ENCODE results near the gene BCL2L12.

The BCL2L12 gene

DNA sequence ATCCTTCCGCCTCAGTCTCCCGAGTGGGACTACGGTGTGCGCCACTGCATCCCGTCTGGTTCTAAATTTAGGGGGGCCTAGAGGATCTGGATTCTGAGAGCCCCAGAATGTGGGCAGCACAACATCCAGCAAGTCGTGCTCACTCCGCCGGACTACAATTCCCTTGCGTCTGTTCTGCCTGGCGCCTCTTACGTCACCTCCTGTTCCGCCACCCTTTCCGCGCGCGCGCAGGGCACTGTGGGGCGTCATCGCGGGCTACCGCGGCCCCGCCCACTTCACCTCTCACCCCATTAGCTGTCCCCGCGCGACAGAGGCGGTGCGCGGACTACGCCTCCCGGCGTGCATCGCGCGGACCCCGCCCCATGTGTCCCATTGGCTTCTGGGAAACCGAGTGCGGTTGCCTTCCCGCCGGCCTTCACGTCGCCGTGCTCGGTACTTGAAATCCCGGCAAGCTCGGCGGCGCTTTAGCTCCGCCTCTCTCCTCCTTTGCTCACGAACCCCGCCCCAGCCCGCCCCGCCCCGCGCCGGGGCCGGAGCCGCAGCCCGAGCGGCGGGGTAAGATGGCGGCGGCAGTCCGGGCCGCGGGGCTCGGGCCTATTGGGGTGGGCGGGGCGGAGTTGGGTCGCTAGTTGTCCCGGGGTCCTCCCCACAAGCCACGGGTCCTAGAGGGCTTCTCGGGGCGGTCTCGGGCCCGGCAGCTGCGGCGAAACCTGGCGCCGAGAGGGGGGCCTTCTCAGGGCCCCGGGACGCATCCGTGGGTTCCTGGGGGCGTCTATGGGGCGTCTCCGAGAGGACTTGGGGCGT lies 23.8 kb upstream of the BCL2L12 start, which contains the start of gene SCAF1:
Gene SCAF1 (plus strand): TSS at position 522 of the 804 bp plus-strand sequence. CDS start 2,818 bp downstream, outside the sequence.
- DNase-seq (ENCODE audit: low read depth in 1 of 2, low spot score in 1 of 2) = peak; percentile 98

DNA sequence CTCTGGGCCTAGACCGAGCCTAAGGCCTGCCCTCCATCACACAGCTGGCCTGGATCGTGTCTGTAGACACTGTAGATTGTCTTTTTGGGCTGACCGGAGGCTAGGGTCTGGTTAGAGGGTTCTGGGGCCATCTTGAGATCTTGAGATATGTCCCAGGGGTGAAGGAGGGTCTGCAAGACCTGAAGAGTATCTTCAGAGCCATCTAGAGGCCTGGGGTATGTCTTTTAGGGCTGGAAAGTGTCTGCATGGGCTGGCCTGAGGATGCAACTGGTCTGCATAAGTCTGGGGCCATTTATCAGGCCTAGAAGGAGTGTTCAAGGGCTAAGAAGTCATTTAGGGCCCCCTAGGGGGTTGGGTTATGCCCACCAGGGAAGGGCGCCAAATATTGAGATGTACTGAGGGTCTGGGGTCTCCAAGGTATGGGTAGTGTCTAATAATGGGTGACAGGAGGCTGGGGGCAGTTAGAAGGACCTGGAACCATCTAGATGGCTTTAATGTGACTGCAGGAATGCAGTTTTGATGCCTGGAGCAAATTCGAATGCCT lies 23.2 kb upstream of the BCL2L12 start:
- no peak for DNase-seq (ENCODE audit: low read depth in 1 of 2, low spot score in 1 of 2)

- no peak for DNase-seq (ENCODE audit: low read depth in 1 of 2, low spot score in 1 of 2)
Measured at GRCh38 chr19:49643466-49643865, 22.3 kb upstream of the BCL2L12 start.

DNA sequence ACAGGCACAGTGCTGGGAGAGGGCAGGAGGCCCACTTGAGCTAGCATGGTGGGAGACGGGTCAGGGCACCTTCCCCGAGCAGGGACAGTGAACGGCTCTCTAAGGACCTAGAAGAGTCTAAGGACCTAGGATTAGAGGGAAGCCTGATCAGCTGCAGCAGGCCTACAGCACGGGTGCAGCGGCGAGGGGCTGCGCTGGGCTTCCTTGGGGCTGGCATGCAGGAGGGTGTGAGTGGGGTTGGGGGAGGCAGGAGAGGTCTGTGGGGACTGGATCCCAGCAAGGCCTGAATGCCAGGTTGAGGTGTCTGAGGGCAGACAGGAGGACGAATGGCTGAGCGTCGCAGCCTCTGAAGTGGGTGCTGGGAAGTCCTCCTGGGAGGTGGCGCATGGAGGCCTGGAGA lies 20.1 kb upstream of the BCL2L12 start:
- DNase-seq (ENCODE audit: low read depth in 1 of 2, low spot score in 1 of 2) = no peak

GRCh38 chr19:49645995-49646394 lies 19.7 kb upstream of the BCL2L12 start:
- no peak for DNase-seq (ENCODE audit: low read depth in 1 of 2, low spot score in 1 of 2)

DNA sequence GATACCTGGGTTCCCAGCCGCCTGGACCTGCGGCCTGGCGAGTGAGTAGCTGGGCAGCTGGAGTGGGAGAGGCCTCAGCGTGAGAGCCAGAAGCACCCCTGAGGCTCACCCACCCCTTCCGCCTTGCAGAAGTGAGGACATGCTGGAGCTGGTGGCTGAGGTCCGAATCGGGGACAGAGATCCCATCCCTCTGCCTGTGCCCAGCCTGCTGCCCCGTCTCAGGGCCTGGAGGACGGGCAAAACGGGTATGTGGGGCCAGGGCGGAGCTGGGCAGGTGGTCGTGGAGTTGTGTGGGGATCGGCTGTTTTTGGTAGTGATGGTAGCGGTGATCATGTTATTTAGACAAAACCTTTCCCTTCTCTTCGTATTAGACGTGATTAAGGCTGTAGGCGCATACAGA lies 19.1 kb upstream of the BCL2L12 start:
- no peak for DNase-seq (ENCODE audit: low read depth in 1 of 2, low spot score in 1 of 2)

DNA sequence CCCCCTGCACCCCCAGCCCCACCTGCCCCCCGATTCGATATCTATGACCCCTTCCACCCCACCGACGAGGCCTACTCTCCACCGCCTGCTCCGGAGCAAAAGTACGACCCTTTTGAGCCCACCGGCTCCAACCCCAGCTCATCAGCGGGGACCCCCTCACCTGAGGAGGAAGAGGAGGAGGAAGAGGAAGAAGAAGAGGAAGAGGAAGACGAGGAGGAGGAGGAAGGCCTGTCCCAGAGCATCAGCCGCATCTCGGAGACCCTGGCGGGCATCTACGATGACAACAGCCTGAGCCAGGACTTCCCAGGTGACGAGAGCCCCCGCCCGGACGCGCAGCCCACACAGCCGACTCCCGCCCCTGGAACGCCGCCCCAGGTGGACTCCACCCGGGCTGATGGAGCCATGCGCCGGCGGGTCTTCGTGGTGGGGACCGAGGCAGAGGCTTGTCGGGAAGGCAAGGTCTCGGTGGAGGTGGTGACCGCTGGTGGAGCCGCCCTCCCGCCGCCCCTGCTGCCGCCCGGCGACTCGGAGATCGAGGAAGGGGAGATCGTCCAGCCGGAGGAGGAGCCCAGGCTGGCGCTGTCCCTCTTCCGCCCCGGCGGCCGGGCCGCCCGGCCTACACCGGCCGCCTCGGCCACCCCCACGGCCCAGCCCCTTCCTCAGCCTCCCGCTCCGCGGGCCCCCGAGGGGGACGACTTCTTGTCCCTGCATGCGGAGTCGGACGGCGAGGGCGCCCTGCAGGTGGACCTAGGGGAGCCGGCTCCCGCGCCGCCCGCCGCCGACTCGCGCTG lies 14.5 kb upstream of the BCL2L12 start:
- DNase-seq (ENCODE audit: low read depth in 1 of 2, low spot score in 1 of 2) = no peak

DNA sequence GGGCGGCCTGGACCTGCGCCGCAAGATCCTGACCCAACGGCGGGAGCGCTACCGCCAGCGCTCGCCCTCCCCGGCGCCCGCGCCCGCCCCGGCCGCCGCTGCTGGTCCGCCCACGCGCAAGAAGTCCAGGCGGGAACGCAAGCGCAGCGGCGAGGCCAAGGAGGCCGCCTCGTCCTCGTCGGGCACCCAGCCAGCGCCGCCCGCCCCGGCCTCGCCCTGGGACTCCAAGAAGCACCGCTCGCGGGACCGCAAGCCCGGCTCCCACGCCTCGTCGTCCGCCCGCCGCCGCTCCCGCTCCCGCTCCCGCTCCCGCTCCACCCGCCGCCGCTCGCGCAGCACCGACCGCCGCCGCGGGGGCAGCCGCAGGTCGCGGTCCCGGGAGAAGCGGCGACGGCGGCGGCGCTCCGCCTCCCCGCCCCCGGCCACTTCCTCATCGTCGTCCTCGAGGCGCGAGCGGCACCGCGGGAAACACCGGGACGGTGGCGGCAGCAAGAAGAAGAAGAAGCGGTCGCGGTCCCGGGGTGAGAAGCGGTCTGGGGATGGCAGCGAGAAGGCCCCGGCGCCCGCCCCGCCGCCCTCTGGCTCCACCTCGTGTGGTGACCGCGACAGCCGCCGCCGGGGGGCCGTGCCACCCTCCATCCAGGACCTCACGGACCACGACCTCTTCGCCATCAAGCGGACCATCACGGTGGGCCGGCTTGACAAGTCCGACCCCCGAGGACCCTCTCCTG lies 13.7 kb upstream of the BCL2L12 start:
- DNase-seq (ENCODE audit: low read depth in 1 of 2, low spot score in 1 of 2) = no peak

GRCh38 chr19:49652551-49653465 lies 12.9 kb upstream of the BCL2L12 start:
- DNase-seq (ENCODE audit: low read depth in 1 of 2, low spot score in 1 of 2) = no peak

- DNase-seq (ENCODE audit: low read depth in 1 of 2, low spot score in 1 of 2) = no peak
Measured at GRCh38 chr19:49653466-49653806, 12.3 kb upstream of the BCL2L12 start.

DNA sequence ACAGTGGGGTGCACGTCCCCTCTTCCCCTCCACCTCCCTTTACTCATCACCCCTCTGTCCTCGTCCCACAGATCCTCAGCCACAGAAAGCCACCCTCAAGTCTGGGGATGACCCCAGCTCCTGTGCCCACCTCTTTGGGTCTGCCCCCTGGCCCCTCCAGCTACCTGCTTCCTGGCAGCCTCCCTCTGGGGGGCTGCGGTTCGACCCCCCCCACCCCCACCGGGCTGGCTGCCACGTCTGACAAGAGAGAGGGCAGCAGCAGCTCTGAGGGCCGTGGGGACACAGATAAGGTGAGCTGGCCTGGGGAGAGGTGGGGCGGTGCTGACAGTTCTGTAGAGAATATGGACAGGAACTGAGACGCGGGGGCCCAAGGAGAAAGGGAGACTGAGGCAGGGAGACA lies 11.2 kb upstream of the BCL2L12 start:
- DNase-seq (ENCODE audit: low read depth in 1 of 2, low spot score in 1 of 2) = no peak

DNA sequence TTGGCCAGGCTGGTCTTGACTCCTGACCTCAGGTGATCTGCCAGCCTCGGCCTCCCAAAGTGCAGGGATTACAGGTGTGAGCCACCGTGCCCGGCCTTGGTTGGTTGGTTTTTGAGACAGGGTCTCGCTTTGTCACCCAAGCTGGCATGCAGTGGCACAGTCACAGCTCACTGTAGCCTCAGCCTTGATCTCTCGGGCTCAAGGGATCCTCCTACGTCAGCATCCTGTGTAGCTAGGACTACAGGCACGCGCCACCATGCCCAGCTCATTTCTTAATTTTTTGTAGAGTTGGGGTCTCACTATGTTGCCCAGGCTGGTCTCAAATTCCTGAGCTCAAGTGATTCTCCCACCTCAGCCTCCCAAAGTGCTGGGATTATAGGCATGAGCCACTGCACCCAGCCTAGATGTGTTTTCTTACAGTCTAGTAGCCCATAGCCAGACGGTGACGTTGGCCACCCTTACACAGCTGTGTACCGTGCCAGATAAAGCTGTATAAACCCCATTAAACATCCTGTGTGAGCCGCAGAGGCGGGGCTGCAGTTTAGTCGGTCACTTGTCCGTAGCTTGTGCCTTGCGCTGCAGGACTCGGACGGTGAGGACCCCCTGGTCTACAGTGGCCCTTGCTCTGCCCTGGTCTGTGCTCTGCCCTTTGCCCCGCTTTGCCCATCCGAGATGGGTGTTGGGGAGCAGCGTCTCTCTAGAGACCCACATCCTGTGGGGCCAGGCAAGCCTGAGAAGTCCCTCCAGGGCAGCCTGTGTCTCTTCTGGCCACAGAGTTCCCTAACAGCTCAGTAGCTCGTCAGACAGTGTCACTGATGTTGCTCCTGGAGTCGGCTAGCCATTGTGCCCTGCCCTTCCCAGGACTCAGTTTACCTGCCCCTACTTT lies 9.9 kb upstream of the BCL2L12 start:
- DNase-seq (ENCODE audit: low read depth in 1 of 2, low spot score in 1 of 2) = no peak

GRCh38 chr19:49656456-49657109 lies 9.2 kb upstream of the BCL2L12 start:
- DNase-seq (ENCODE audit: low read depth in 1 of 2, low spot score in 1 of 2) = no peak

DNA sequence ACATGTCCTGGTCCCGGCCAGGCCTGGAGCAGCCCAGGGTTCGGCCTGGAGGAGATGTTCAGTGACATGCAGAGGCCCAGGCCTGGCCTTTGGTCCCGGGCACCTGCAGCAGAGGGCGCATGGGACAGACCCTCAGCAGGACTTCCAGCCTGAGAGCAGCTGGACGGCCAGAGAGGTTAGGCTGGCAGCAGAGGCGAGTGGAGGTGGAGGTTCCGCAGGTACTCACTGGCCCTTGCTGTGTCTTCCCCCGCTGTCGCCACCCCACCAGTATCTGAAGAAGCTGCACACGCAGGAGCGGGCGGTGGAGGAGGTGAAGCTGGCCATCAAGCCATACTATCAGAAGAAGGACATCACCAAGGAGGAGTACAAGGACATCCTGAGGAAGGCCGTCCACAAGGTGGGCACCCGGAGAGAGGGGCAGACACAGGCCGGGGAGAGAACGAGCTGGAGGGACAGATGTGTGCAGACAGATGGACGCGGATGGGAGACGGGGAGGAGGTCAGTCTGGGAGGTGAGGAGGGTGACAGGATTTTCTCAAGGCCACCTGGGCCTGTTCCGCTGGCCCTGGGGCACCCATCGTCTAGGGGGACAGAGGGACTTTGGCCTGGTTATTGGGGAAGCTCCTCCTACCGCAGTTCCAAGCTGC lies 8.1 kb upstream of the BCL2L12 start:
- no peak for DNase-seq (ENCODE audit: low read depth in 1 of 2, low spot score in 1 of 2)

GRCh38 chr19:49658139-49658517 lies 7.6 kb upstream of the BCL2L12 start:
- DNase-seq (ENCODE audit: low read depth in 1 of 2, low spot score in 1 of 2) = no peak

DNA sequence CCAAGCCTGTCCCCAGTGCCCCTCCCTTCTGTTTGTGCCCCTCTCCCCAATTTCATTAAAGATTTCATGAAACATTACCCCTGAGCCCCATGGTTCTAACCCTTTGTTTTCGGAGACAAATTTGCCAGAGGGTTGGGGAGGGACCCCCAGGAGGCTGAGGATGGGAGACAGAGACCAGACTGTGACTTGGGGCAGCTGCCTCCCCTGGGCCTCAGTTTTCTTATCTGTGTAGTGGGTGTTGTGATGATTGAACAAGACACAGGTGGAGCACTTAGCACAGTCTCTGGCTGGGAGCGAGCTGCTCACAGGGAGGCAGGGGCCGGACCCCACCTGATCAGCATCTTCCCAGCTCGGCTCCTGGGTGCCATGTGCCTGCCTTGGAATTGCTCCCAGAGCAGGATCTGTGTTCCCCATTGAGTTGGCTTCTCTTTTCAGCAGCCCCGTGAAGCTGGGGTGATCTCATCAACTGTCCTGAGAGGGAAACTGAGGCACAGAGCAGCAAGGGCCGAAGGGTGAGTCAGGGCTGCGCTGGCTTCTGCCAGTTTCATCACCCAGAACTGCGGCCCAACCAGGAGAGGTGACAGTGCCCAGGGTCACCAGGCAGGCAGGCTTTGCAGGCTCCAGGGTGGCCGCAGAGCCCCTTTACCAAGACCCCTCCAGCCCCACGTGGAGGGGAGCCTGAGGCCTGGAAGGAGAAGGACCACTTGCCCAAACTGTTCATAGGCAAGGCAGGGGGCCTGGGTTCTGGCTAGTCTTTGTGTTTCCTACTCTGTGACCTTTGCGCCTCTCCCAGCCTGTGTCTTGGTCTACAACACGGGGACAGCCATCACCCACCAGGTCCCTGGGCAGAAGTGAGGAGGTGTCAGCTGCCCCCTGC lies 6.9 kb upstream of the BCL2L12 start:
- no peak for DNase-seq (ENCODE audit: low read depth in 1 of 2, low spot score in 1 of 2)

DNA sequence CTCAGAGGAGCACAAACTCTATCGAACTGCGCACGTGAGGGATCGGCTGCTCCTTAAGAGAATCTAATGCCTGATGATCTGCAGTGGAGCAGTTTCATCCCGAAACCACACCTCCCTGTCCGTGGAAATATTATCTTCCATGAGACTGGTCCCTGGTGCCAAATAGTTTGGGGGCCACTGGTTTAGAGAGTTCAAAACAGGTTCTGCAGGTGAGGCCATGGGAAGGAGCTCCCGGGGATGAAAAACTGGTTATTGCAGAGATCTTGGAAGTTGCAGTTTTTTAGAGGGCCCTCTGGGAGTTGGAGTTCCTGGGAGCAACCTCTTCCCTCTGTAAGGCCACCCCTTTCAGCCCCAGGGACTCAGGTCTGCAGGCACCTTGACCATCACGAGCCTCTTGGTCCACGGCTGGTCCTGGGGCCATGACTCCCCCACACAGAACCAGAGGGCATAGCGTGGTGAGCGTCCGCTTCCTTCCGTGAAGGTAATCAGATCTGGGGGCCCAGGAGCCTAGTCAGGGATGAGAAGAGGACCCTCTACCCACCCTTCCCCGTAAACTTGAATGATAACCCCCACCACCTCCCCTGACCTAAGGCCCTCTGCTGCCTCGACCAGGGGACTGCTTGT lies 5.3 kb upstream of the BCL2L12 start:
- no peak for DNase-seq (ENCODE audit: low read depth in 1 of 2, low spot score in 1 of 2)
